Subcutaneous abdominal adipose tissue (tissue), 5 donors: Measurements from ENCODE around the gene GALNT10.

ENCODE experiments used
- H3K27ac ChIP-seq: one replicate; pipeline ENCODE4 v1.7.0; 2013; ENCODE audit warnings: low read depth, mild to moderate bottlenecking, inconsistent platforms, low read length, moderate library complexity
- H3K27me3 ChIP-seq, 5 donors: one replicate each; pipeline ENCODE4 v1.7.0; 2013; ENCODE audit warnings: low read length in 5 of 5, inconsistent platforms in 1 of 5; ENCODE audit not compliant: control insufficient read depth in 5 of 5, insufficient read depth in 4 of 5
- H3K36me3 ChIP-seq, 5 donors: one replicate each; pipeline ENCODE4 v1.7.0; 2013; ENCODE audit warnings: low read length in 5 of 5; ENCODE audit not compliant: control insufficient read depth in 5 of 5, insufficient read depth in 5 of 5
- H3K4me1 ChIP-seq, 5 donors: one replicate each; pipeline ENCODE4 v1.7.0; 2013; ENCODE audit warnings: low read length in 5 of 5, mild to moderate bottlenecking in 3 of 5, moderate library complexity in 1 of 5; ENCODE audit not compliant: control insufficient read depth in 5 of 5, insufficient read depth in 5 of 5
- H3K4me3 ChIP-seq, 5 donors: one replicate each; pipeline ENCODE4 v1.7.0; 2013; ENCODE audit warnings: low read length in 5 of 5, low read depth in 1 of 5
- H3K9ac ChIP-seq, 5 donors: one replicate each; pipeline ENCODE4 v1.7.0; 2013; ENCODE audit warnings: low read length in 5 of 5, mild to moderate bottlenecking in 4 of 5, moderate library complexity in 3 of 5
- H3K9me3 ChIP-seq, 5 donors: one replicate each; pipeline ENCODE4 v1.7.0; 2013; ENCODE audit warnings: low read length in 5 of 5; ENCODE audit not compliant: control insufficient read depth in 5 of 5
- donor health status: healthy.
- donor health status: healthy.
- donor health status: healthy.
- donor health status: healthy.
- donor health status: healthy.

Gene GALNT10

DNA sequence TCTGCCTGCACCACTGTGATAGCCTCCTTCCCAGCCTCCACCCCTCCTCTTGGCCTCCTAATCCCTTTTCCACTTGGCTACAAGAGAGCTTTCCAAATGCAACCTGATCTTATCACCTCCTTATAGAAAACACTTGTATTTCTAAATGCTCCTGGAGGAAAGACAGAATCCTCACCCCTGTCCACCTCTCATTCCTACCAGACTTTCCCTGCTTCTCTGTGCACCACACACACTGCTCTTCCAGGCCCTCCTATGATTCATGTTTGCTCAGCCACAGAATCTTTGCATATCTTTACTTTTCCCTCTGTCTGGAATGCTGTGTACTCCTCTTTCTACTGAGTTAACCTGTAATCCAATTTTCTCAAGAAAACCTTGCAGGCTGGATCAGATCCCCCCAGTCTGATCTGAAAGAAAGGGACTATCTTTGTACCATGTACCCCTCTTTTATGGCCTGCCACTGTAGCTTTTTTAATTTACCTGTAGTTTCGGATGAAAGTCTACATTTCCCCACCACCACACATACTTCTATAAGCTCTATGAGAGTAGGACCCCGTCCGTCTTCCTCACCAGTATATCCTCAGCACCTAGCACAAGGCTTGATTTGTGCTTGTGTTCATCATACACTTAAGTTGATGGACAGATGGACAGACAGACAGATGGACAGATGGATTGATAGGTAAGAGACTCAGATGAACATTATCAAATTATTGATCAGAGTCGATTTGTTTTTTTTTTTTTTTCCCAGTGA, 95.3 kb downstream of the GALNT10 start:
- H3K4me3 ChIP-seq, result no peak overlapping the region

GRCh38 chr5:154286557-154286956, 96.0 kb downstream of the GALNT10 start:
- H3K4me3 ChIP-seq, result no peak overlapping the region
- H3K27me3 ChIP-seq, result no peaks in the 10 kb centered on the region
- H3K27ac ChIP-seq, result no peak overlapping the region
- H3K36me3 ChIP-seq, result no peaks in the 10 kb centered on the region
- H3K4me1 ChIP-seq, result peaks cover 5 to 41% (median 23%) of the 10 kb centered on the region in 5 donors
- no peak overlapping the region for H3K9ac ChIP-seq
- H3K9me3 ChIP-seq, result no peaks in the 10 kb centered on the region

More for the DNA sequence above, 95.3 kb downstream of the GALNT10 start:
- Histone ChIP-seq H3K4me1 (peaks cover 5 to 41% (median 23%) of the 10 kb centered on the region in 5 donors), H3K27me3 (no peaks in the 10 kb centered on the region), H3K36me3 (no peaks in the 10 kb centered on the region), H3K9ac (no peak overlapping the region), H3K27ac (no peak overlapping the region), H3K9me3 (no peaks in the 10 kb centered on the region)

DNA sequence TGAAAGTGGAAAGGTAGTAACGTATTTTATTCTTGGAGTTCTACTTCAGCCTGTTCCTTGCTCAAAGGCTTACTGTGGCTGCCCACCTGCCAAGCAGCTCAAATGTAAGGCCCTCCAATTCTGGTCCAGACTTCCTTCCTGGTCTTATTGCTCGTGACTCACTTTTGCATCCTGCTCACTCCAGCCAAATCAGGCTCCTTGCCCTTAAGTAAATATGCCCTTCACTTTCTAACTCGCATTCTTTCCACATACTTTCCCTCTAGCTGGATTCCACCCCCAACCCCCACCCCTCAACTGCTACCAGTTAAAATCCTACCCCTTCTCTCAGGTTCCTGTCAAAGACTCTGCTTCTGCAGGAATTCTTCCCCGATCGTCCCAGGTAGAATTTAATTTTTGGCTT, 96.6 kb downstream of the GALNT10 start:
- Histone ChIP-seq H3K9ac (no peak overlapping the region), H3K27ac (no peak overlapping the region), H3K4me1 (peaks cover 5 to 41% (median 23%) of the 10 kb centered on the region in 5 donors), H3K36me3 (no peaks in the 10 kb centered on the region), H3K9me3 (no peaks in the 10 kb centered on the region), H3K4me3 (no peak overlapping the region), H3K27me3 (no peaks in the 10 kb centered on the region)

DNA sequence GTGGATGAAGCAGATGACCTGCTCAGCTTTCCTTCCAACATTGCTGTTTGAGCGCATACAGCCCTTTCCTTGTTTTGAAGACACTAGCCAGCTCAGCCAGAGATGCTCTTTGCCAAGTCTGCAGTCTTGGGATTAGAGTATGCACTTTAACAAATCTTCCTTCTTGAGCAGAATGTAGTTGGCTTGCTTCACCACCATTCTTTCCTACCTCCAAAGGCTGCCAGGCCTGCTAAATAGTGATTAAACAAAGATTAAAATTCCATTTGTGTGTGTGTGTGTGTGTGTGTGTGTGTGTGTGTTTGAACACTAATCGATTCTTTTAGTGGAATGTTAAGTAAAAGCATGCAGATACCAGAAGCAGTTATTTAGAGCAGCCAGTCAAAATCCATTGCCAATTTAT, 97.6 kb downstream of the GALNT10 start:
- Histone ChIP-seq H3K36me3 (no peaks in the 10 kb centered on the region), H3K4me3 (no peak overlapping the region), H3K9ac (peak overlapping the region in 1 of 5 donors; percentile 32), H3K9me3 (no peaks in the 10 kb centered on the region), H3K27ac (peak overlapping the region; percentile 7), H3K4me1 (peaks cover 5 to 41% (median 23%) of the 10 kb centered on the region in 5 donors), H3K27me3 (no peaks in the 10 kb centered on the region)

DNA sequence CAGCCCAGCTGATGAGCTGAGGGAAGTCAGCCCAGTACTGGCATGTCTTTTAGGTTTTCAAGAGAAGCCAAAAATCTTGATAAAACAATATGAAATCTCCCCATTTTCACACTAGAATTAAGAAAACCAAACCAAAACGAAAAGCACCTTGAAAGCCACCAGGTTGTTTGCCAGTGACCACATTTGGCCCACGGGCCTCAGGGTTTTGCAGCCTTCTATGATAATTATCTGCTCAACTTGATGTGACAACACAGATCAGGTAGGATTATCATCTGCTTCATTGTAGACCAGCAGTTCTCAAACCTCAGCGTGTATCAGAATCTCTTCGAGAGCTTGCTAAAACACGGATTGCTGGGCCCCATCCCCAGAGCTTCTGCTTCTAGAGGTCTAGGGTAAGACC, 101.4 kb downstream of the GALNT10 start:
- Histone ChIP-seq H3K27ac (no peak overlapping the region), H3K36me3 (peaks cover 0 to 14% (median 7%) of the 10 kb centered on the region in 5 donors), H3K9ac (no peak overlapping the region), H3K27me3 (no peaks in the 10 kb centered on the region), H3K4me1 (peaks cover 3 to 24% (median 22%) of the 10 kb centered on the region in 5 donors), H3K4me3 (no peak overlapping the region), H3K9me3 (no peaks in the 10 kb centered on the region)

GRCh38 chr5:154293219-154293618, 102.7 kb downstream of the GALNT10 start:
- H3K4me1 ChIP-seq, result peaks cover 0 to 14% (median 9%) of the 10 kb centered on the region in 5 donors
- no peaks in the 10 kb centered on the region for H3K9me3 ChIP-seq
- H3K9ac ChIP-seq, result no peak overlapping the region
- no peak overlapping the region for H3K4me3 ChIP-seq
- H3K36me3 ChIP-seq, result peaks cover 0 to 22% (median 9%) of the 10 kb centered on the region in 5 donors
- no peaks in the 10 kb centered on the region for H3K27me3 ChIP-seq
- no peak overlapping the region for H3K27ac ChIP-seq

GRCh38 chr5:154295551-154295950, 105.0 kb downstream of the GALNT10 start:
- H3K4me3 ChIP-seq, result no peak overlapping the region
- H3K4me1 ChIP-seq, result peaks cover 0 to 8% (median under 1%) of the 10 kb centered on the region in 5 donors
- peaks cover 3 to 28% (median 13%) of the 10 kb centered on the region in 5 donors for H3K36me3 ChIP-seq
- H3K9me3 ChIP-seq, result no peaks in the 10 kb centered on the region
- H3K9ac ChIP-seq, result no peak overlapping the region
- no peaks in the 10 kb centered on the region for H3K27me3 ChIP-seq
- no peak overlapping the region for H3K27ac ChIP-seq

- Histone ChIP-seq H3K9ac (no peak overlapping the region), H3K36me3 (peaks cover 3 to 29% (median 13%) of the 10 kb centered on the region in 5 donors), H3K4me3 (no peak overlapping the region), H3K27ac (no peak overlapping the region), H3K27me3 (no peaks in the 10 kb centered on the region), H3K9me3 (no peaks in the 10 kb centered on the region), H3K4me1 (peaks cover 0 to 14% (median 5%) of the 10 kb centered on the region in 5 donors)
These were observed 106.1 kb downstream of the GALNT10 start for GRCh38 chr5:154296525-154297159.

DNA sequence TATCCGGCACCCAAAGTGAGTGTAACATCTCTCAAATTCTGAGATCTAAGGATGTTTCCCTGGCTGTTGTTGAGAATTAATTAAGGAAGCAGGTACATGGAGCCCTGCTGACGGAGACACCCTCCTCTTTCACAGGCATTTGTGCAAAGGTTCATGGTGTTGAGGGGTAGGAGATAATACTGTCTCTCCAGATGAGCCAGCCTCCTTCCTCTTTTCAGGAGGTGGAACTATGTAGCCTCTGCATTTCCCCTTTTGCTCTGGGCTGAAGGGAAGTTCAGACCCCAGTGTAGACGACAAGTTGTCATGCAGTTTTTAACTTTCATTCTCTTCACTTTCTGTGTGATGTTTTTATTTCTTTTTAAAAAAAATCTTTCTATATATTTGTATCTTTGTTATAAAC, 107.5 kb downstream of the GALNT10 start:
- H3K27ac ChIP-seq, result no peak overlapping the region

DNA sequence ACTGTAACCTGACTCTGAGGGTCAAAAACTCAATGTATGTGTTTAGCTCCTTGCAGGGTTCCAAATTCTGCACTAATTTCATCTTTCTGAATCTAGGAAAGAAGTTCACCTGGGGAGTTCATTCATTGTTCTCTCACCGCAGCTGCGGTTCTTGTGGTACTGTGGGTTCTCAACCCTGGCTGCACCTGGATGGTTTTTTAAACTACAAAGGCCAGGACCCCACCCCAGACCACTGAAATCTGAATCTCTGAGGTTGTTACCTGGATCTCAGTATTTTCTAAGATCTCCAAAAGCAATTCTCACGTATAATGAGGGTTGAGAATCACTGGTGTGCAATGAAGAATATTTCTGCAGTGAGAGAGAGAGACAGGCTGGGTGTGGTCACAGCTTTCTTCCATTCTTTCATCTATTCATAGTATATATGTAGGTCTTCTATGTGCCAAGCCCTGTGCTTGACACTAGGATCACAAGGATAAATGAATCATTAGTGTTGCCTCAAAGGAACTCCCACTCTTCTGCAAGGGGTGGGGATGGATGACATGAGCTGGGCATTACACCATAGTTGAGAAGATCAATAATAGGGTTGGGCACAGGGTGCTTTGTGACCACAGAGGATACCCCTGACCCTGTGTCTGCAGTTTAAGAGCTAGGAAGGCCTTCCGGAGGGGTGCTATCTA, 109.8 kb downstream of the GALNT10 start:
- H3K4me1 ChIP-seq, result peaks cover 3 to 22% (median 14%) of the 10 kb centered on the region in 5 donors
- H3K9me3 ChIP-seq, result peaks cover 0 to 5% (median 0%) of the 10 kb centered on the region in 5 donors
- H3K27ac ChIP-seq, result no peak overlapping the region
- peaks cover 3 to 28% (median 12%) of the 10 kb centered on the region in 5 donors for H3K36me3 ChIP-seq
- H3K27me3 ChIP-seq, result no peaks in the 10 kb centered on the region
- no peak overlapping the region for H3K9ac ChIP-seq
- no peak overlapping the region for H3K4me3 ChIP-seq

More for the DNA sequence above, 107.5 kb downstream of the GALNT10 start:
- Histone ChIP-seq H3K9me3 (no peaks in the 10 kb centered on the region), H3K4me1 (peaks cover 3 to 22% (median 14%) of the 10 kb centered on the region in 5 donors), H3K4me3 (no peak overlapping the region), H3K36me3 (peaks cover 3 to 34% (median 13%) of the 10 kb centered on the region in 5 donors), H3K27me3 (no peaks in the 10 kb centered on the region), H3K9ac (no peak overlapping the region)
